K562 (cell line): ENCODE results near the gene ZBED4. TPM values are rescaled to one million over a fixed set of nuclear protein-coding genes. Genes with fewer than 3 reads are reported as not detected.
A peak's percentile ranks its signal among the peaks of the same experiment; 100 is the strongest.

ENCODE experiments used
- ATAC-seq: fragments of 200-7000 bp; cut with Tn5 transposase; 3 replicates; pipeline ENCODE4 v1.9.1; 2020; ENCODE audit warnings: moderate library complexity
- BruUV-seq: library from RNA; stranded (reverse); fragments of 400-500 nt; replicated peaks from 2 replicates; lab custom pipeline; 2021; lab: Mats Ljungman, UMichigan
- CTCF ChIA-PET: fragments of 300-600 bp; formaldehyde crosslinking; extraction: SDS; loops from one replicate; lab custom pipeline; 2021; ENCODE audit warnings: low intra/inter-chr PET ratio; lab: Yijun Ruan, JAX
- POLR2A ChIA-PET: fragments of 300-600, 350-650 bp; sonication (Branson Sonifier 250); formaldehyde crosslinking; extraction: SDS; loops from one replicate; lab custom pipeline; 2021; ENCODE audit warnings: antibody characterized with exemption, inconsistent platforms; lab: Yijun Ruan, JAX
- DNase-seq, 4 experiments: peaks; one replicate each; pipeline versions ENCODE4 v3.0.0 to v3.0.0-alpha.2; 2011 to 2018; ENCODE audit warnings: low spot score in 3 of 4, mixed read lengths in 3 of 4; ENCODE audit errors: extremely low read depth in 1 of 4
- FAIRE-seq: peaks from 2 replicates; lab custom pipeline; 2011; peaks lifted over from hg19 to GRCh38; lab: Jason Lieb, UNC
- H2AFZ ChIP-seq: 2 replicates; pipeline ENCODE4 v1.6.0; 2011; ENCODE audit warnings: low read depth, low read length, control low read depth, inconsistent platforms
- H3K27ac ChIP-seq: fragments of 200-600 bp; 3 replicates; pipeline ENCODE4 v1.8.0; 2011; ENCODE audit warnings: low read depth, mild to moderate bottlenecking, control low read depth, inconsistent platforms, low read length, moderate library complexity, mixed read lengths; ENCODE audit errors: extremely low read depth
- H3K27me3 ChIP-seq, 2 experiments: fragments of 300-600 bp in 1 of 2; 2 replicates in 1 of 2; 3 replicates in 1 of 2; pipeline versions ENCODE4 v1.6.0 to v1.8.0; 2011; ENCODE audit warnings: inconsistent platforms in 2 of 2, low read length in 2 of 2, mild to moderate bottlenecking in 1 of 2, mixed read lengths in 1 of 2, moderate library complexity in 1 of 2; ENCODE audit not compliant: control insufficient read depth in 2 of 2, insufficient read depth in 2 of 2
- H3K36me3 ChIP-seq: fragments of 300-600 bp; 3 replicates; pipeline ENCODE4 v1.8.0; 2011; ENCODE audit warnings: mild to moderate bottlenecking, low read length, inconsistent platforms; ENCODE audit not compliant: control insufficient read depth, insufficient read depth
- H3K4me1 ChIP-seq, 2 experiments: fragments of 200-600 bp in 1 of 2; replicated peaks in 1 of 2; 2 replicates in 1 of 2; 3 replicates in 1 of 2; pipeline versions ENCODE4 v1.5.1 to v1.8.0; 2011; ENCODE audit warnings: inconsistent platforms in 2 of 2, low read length in 2 of 2, mild to moderate bottlenecking in 1 of 2, mixed read lengths in 1 of 2, moderate library complexity in 1 of 2; ENCODE audit not compliant: control insufficient read depth in 2 of 2, insufficient read depth in 2 of 2
- H3K4me2 ChIP-seq: 2 replicates; pipeline ENCODE4 v1.6.1; 2011; ENCODE audit warnings: low read length, control low read depth, inconsistent platforms, mixed read lengths; ENCODE audit not compliant: insufficient read depth
- H3K4me3 ChIP-seq: fragments of 200-600 bp; sonication (generic), shearing (Covaris generic); 2 replicates; pipeline ENCODE4 v1.5.1; 2016; ENCODE audit warnings: control low read depth, inconsistent platforms
- H3K79me2 ChIP-seq: fragments of 200-600 bp; 3 replicates; pipeline ENCODE4 v1.8.0; 2011; ENCODE audit warnings: low read length, inconsistent platforms; ENCODE audit not compliant: control insufficient read depth, insufficient read depth
- H3K9ac ChIP-seq, 2 experiments: 2 replicates each; pipeline versions ENCODE4 v1.6.0 to v1.6.1; 2011; ENCODE audit warnings: low read depth in 2 of 2, low read length in 2 of 2, control low read depth in 1 of 2, inconsistent platforms in 1 of 2, mild to moderate bottlenecking in 1 of 2, mixed read lengths in 1 of 2; ENCODE audit not compliant: insufficient read depth in 1 of 2
- H3K9me1 ChIP-seq: one replicate; pipeline ENCODE4 v1.6.0; 2011; ENCODE audit warnings: inconsistent platforms, mild to moderate bottlenecking, low read length, moderate library complexity; ENCODE audit not compliant: control insufficient read depth, insufficient read depth
- H3K9me3 ChIP-seq: replicated peaks from 2 replicates; pipeline ENCODE4 v1.5.1; 2011; ENCODE audit warnings: low read depth, low read length, inconsistent platforms; ENCODE audit not compliant: control insufficient read depth, insufficient read depth
- H4K20me1 ChIP-seq: replicated peaks from 2 replicates; pipeline ENCODE4 v1.6.1; 2011; ENCODE audit warnings: low read length, inconsistent platforms, mixed read lengths; ENCODE audit not compliant: control insufficient read depth, insufficient read depth
- DDX20 ChIP-seq: fragments of 450-650 bp; IDR thresholded peaks from 2 replicates; pipeline ENCODE4 v1.6.1; 2016; ENCODE audit warnings: missing genetic modification characterization, low read depth, mild to moderate bottlenecking, missing compliant biosample characterization, moderate library complexity
- MYBL2 ChIP-seq, 2 experiments: fragments of 450-650 bp in 1 of 2; sonication (generic) in 1 of 2; formaldehyde crosslinking in 1 of 2; IDR thresholded peaks; 2 replicates each; pipeline versions ENCODE4 v1.6.1 to v1.8.1; 2017 to 2022; ENCODE audit warnings: borderline replicate concordance in 1 of 2, inconsistent platforms in 1 of 2, low read depth in 1 of 2, mild to moderate bottlenecking in 1 of 2, missing genetic modification reagents in 1 of 2, moderate library complexity in 1 of 2
- POU5F1 ChIP-seq: fragments of 150-350 bp; IDR thresholded peaks from 2 replicates; pipeline ENCODE4 v1.6.1; 2014; ENCODE audit warnings: borderline replicate concordance, low read length, low read depth, mild to moderate bottlenecking; ENCODE audit not compliant: partially characterized antibody
- RBBP5 ChIP-seq: fragments of 200-600 bp; sonication (generic); IDR thresholded peaks from 2 replicates; pipeline ENCODE4 v1.6.1; 2012; ENCODE audit warnings: borderline replicate concordance, mild to moderate bottlenecking, low read length, control low read depth, inconsistent platforms; ENCODE audit not compliant: insufficient read depth, poor library complexity, severe bottlenecking
- SIN3A ChIP-seq, 2 experiments: fragments of 150-350 bp in 1 of 2; IDR thresholded peaks; 2 replicates each; pipeline ENCODE4 v1.6.1; 2011 to 2016; ENCODE audit warnings: borderline replicate concordance in 2 of 2, low read depth in 2 of 2, low read length in 2 of 2, mild to moderate bottlenecking in 2 of 2, moderate library complexity in 2 of 2; ENCODE audit not compliant: control insufficient read depth in 1 of 2
- YY1 ChIP-seq, 3 experiments: IDR thresholded peaks; 2 replicates each; pipeline ENCODE4 v1.6.1; 2011; ENCODE audit warnings: low read length in 2 of 3, mild to moderate bottlenecking in 2 of 3, moderate library complexity in 2 of 3, borderline replicate concordance in 1 of 3, control low read depth in 1 of 3, low read depth in 1 of 3; ENCODE audit not compliant: insufficient read depth in 3 of 3, insufficient replicate concordance in 2 of 3, control insufficient read depth in 1 of 3, insufficient read length in 1 of 3; ENCODE audit errors: extremely low read depth in 1 of 3
- ZBTB7A ChIP-seq: IDR thresholded peaks from 2 replicates; pipeline ENCODE4 v1.6.1; 2011; ENCODE audit warnings: low read depth, mild to moderate bottlenecking, low read length, moderate library complexity, borderline replicate concordance; ENCODE audit not compliant: control insufficient read depth
- ZFX ChIP-seq: sonication (generic); formaldehyde crosslinking; IDR thresholded peaks from 2 replicates; pipeline ENCODE4 v1.8.0; 2022; ENCODE audit warnings: mild to moderate bottlenecking, missing genetic modification reagents, moderate library complexity
- WGBS: fragments of 100-300 bp; shearing (Covaris generic); methylation state at CpG from one replicate; pipeline ENCODE4 v1.1.6; 2016; ENCODE audit warnings: low coverage, mixed read lengths; ENCODE audit not compliant: insufficient coverage; ENCODE audit errors: missing lambda C conversion rate; 5-methylcytosine and 5-hydroxymethylcytosine counted together
- in situ Hi-C: fragments of 300-500 bp; cut with MboI; formaldehyde crosslinking; loops from 4 replicates; pipeline ENCODE4 v1.15.0; 2018; ENCODE audit warnings: inconsistent platforms, mixed read lengths
- intact Hi-C: fragments of 100-400 bp; cut with micrococcal nuclease; formaldehyde crosslinking; loops from 2 replicates; pipeline ENCODE4 v1.14.2; 2022
- polyA plus RNA-seq, 8 experiments: library from polyadenylated mRNA; depleted of rRNA in 4 of 8; stranded (reverse) in 5 of 8; unstranded in 3 of 8; fragments of >200 nt; fragmentation: Nextera tagmentation in 2 of 8; fragmentation: Illumina TruSeq in 1 of 8; extraction: Ambion mirVana in 2 of 8; extraction: Trizol in 1 of 8; gene quantifications; 2 replicates each; pipeline versions ENCODE4 v1.2.1 to v1.2.3, GENCODE V29; 2011 to 2014; ENCODE audit warnings: inconsistent platforms in 1 of 8, missing spikeins in 1 of 8
- total RNA-seq, 7 experiments: library from RNA; depleted of rRNA in 6 of 7; stranded (reverse); fragments of >200 nt in 6 of 7; fragmentation: Illumina TruSeq in 2 of 7; extraction: Trizol in 2 of 7; gene quantifications; 2 replicates each; pipeline versions ENCODE4 v1.2.1 to v1.2.3, GENCODE V29; 2011 to 2021; ENCODE audit warnings: low replicate concordance in 1 of 7
- TF ChIP-seq, protein P1 (sequence below): fragments of 450-650 bp; IDR thresholded peaks from 2 replicates; pipeline ENCODE4 v1.6.1; 2014; ENCODE audit warnings: low read depth, mild to moderate bottlenecking, moderate library complexity, borderline replicate concordance
- TF ChIP-seq, protein P2 (sequence below), 2 experiments: IDR thresholded peaks; 2 replicates each; pipeline ENCODE4 v1.6.1; 2011; ENCODE audit warnings: borderline replicate concordance in 1 of 2, control low read depth in 1 of 2, low read depth in 1 of 2, low read length in 1 of 2, mild to moderate bottlenecking in 1 of 2, mixed read lengths in 1 of 2, moderate library complexity in 1 of 2; ENCODE audit not compliant: insufficient read depth in 1 of 2, insufficient read length in 1 of 2, poor library complexity in 1 of 2, severe bottlenecking in 1 of 2; ENCODE audit errors: extremely low read depth in 1 of 2

ZBED4 gene
- total and polyA plus RNA-seq, 9 of the 15 experiments (the other 6 are each of a cell fraction or from before 2014, with no cell fraction given), result 1.5 to 16.8 (median 7.4) TPM

DNA sequence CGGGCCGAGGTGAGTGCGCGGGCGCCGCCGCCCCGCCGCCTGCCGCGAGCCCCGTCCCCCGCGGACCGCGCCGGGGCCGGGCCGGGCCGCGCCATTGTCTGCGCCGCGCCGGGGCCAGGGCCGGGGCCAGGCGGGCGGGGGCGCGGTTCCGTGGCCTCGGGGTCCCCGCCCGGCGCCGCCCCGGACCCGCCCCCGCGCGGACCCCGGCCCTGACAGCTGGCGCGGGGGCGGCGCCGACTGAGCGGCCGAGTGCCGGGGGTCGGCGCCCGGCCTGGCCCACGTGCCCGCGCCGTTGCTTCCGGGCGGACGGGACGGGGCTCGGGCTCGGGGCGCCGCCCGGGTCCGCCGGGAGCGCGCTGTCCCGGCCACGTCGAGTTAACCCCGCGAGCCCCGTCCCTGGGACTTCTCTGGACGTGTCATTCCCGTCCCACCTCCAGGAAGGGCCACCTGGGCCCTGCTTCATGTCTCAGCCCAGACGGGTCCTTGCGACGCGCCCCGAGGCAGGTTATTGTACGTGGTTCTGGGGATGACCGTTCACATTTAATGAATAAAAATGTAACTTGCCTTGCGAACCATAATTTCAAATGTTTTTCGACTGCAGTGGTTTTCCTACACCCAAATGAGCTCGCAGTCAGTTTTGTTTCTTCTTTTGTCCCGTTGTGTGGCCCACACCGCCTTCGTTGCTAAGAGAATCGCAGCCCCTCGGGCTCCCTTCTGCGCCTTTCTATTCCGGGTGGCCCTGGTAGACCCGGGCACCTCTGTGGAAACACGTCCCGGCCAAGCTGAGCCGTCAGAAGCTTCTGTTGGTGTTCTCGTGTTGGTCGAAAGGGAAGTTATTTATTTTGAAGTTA lies 562 bp downstream of the ZBED4 start:
- Histone ChIP-seq H3K4me3 (peak overlapping the region; percentile 62), H2AFZ (peak overlapping the region; percentile 44; the same call in 1 of the 2 replicates), H3K27ac (peak overlapping the region; percentile 78), H4K20me1 (peaks cover 13% of the 10 kb centered on the region), H3K9me3 (no peaks in the 10 kb centered on the region), H3K36me3 (peaks cover 17% of the 10 kb centered on the region; the same call in 2 of the 3 replicates), H3K4me2 (peak overlapping the region; percentile 85), H3K27me3 (no peaks in the 10 kb centered on the region; a peak in 1 of 5 replicates), H3K79me2 (peaks cover 48% of the 10 kb centered on the region), H3K9me1 (peaks cover 4% of the 10 kb centered on the region), H3K9ac (peak overlapping the region; percentile 76 to 97), H3K4me1 (peaks cover 11 to 53% of the 10 kb centered on the region in 2 experiments; a peak in 4 of 5 replicates)
- CTCF ChIA-PET, result no interaction called here
- no TSS peak for BruUV-seq
- 0 out of 4 replicates have a peak, but pooled peaks have one; percentile 38 to 51 for TF ChIP-seq SIN3A (IDR thresholded peaks at IDR 0.05; ENCODE audit: borderline replicate concordance in 2 of 2, control insufficient read depth in 1 of 2, low read depth in 2 of 2, low read length in 2 of 2)
- TF ChIP-seq ZBTB7A, result peak; percentile 83; the same call in 1 of the 2 replicates
- peak; percentile 47; the same call in 1 of the 2 replicates for TF ChIP-seq ZFX (CRISPR knock-in tag)
- TF ChIP-seq MYBL2 (IDR thresholded peaks at IDR 0.05; ENCODE audit: low read depth), result no peak
- TF ChIP-seq MYBL2 (CRISPR knock-in tag; IDR thresholded peaks at IDR 0.05; ENCODE audit: borderline replicate concordance), result no peak
- no peak for TF ChIP-seq DDX20
- TF ChIP-seq YY1 (IDR thresholded peaks at IDR 0.05; ENCODE audit: borderline replicate concordance in 1 of 3, control insufficient read depth in 1 of 3, extremely low read depth in 1 of 3, insufficient read depth in 3 of 3, insufficient read length in 1 of 3, insufficient replicate concordance in 2 of 3, low read depth in 1 of 3, low read length in 2 of 3), result peak in 1 of 3 experiments; percentile 11
- no peak for TF ChIP-seq POU5F1
- TF ChIP-seq, protein P1, sequence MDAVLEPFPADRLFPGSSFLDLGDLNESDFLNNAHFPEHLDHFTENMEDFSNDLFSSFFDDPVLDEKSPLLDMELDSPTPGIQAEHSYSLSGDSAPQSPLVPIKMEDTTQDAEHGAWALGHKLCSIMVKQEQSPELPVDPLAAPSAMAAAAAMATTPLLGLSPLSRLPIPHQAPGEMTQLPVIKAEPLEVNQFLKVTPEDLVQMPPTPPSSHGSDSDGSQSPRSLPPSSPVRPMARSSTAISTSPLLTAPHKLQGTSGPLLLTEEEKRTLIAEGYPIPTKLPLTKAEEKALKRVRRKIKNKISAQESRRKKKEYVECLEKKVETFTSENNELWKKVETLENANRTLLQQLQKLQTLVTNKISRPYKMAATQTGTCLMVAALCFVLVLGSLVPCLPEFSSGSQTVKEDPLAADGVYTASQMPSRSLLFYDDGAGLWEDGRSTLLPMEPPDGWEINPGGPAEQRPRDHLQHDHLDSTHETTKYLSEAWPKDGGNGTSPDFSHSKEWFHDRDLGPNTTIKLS, result peak; percentile 19; the same call in 1 of the 2 replicates
- TF ChIP-seq, protein P2, sequence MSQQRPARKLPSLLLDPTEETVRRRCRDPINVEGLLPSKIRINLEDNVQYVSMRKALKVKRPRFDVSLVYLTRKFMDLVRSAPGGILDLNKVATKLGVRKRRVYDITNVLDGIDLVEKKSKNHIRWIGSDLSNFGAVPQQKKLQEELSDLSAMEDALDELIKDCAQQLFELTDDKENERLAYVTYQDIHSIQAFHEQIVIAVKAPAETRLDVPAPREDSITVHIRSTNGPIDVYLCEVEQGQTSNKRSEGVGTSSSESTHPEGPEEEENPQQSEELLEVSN (IDR thresholded peaks at IDR 0.05; ENCODE audit: borderline replicate concordance in 1 of 2, extremely low read depth in 1 of 2, insufficient read depth in 1 of 2, insufficient read length in 1 of 2, low read depth in 1 of 2, low read length in 1 of 2, poor library complexity in 1 of 2, severe bottlenecking in 1 of 2), result peak in 1 of 2 experiments; percentile 55
- TF ChIP-seq RBBP5, result peak; percentile 60
- DNase-seq (peak; percentile 19 to 78 (median 52)), FAIRE-seq (peak; percentile 19), ATAC-seq (no peak)
- POLR2A ChIA-PET, result interaction anchor here (2.2 kb wide), 1 partner anchor 28 kb away, joined by 6 read pairs; no protein-coding TSS in a partner anchor
- in situ Hi-C loops, result no loop called here
- intact Hi-C loops, result no loop called here
- WGBS, result 2% methylated on average over 24 of the region's 101 CpGs
